WTC11 (cell line): ENCODE measurements around the gene WDR54. TPM values are rescaled to one million over a fixed set of nuclear protein-coding genes. Genes with fewer than 3 reads are reported as not detected.

Experiments
- ATAC-seq: fragments of 200-7000 bp; cut with Tn5 transposase; 2 replicates; pipeline ENCODE4 v1.10.0; 2021; ENCODE audit warnings: mild to moderate bottlenecking, moderate library complexity
- CTCF ChIA-PET: fragments of 300-600 bp; sonication (Branson Sonifier 250); formaldehyde crosslinking; loops from one replicate; lab custom pipeline; 2021; ENCODE audit warnings: antibody characterized with exemption; lab: Charles Lee
- POLR2A ChIA-PET: fragments of 350-600 bp; sonication (Branson Sonifier 250); formaldehyde crosslinking; loops from one replicate; lab custom pipeline; 2021; ENCODE audit warnings: antibody characterized with exemption; lab: Charles Lee
- DNase-seq: peaks from one replicate; pipeline ENCODE4 v3.0.0; 2021; ENCODE audit warnings: low spot score
- H3K27ac Mint-ChIP-seq: 2 replicates; pipeline ENCODE4 v1.8.0; 2021; ENCODE audit warnings: mixed read lengths
- H3K27me3 Mint-ChIP-seq: 2 replicates; pipeline ENCODE4 v1.8.0; 2021; ENCODE audit warnings: low read depth, mild to moderate bottlenecking, moderate library complexity, mixed read lengths
- H3K36me3 Mint-ChIP-seq: 2 replicates; pipeline ENCODE4 v1.8.0; 2021; ENCODE audit warnings: mixed read lengths
- H3K4me1 Mint-ChIP-seq: 2 replicates; pipeline ENCODE4 v1.8.0; 2022; ENCODE audit warnings: mixed read lengths
- H3K4me3 Mint-ChIP-seq: 2 replicates; pipeline ENCODE4 v1.8.0; 2021; ENCODE audit warnings: mild to moderate bottlenecking, moderate library complexity, mixed read lengths
- H3K9me3 Mint-ChIP-seq: 2 replicates; pipeline ENCODE4 v1.8.0; 2021; ENCODE audit warnings: mixed read lengths
- PREB ChIP-seq: sonication (generic); formaldehyde crosslinking; IDR thresholded peaks from 2 replicates; pipeline ENCODE4 v1.8.1; 2022; ENCODE audit warnings: mild to moderate bottlenecking, missing genetic modification reagents, moderate library complexity, borderline replicate concordance
- ZNF263 ChIP-seq: sonication (generic); formaldehyde crosslinking; IDR thresholded peaks from 2 replicates; pipeline ENCODE4 v1.8.1; 2022; ENCODE audit warnings: low read depth, mild to moderate bottlenecking, moderate library complexity, missing genetic modification reagents
- ZNF317 ChIP-seq: sonication (generic); formaldehyde crosslinking; IDR thresholded peaks from 2 replicates; pipeline ENCODE4 v1.8.1; 2023; ENCODE audit warnings: low read depth, mild to moderate bottlenecking, moderate library complexity, missing genetic modification reagents, borderline replicate concordance
- total RNA-seq: library from RNA; stranded (reverse); gene quantifications from 3 replicates; pipeline ENCODE4 v1.2.3, GENCODE V29; 2021
- TF ChIP-seq, protein P1 (sequence below): fragments of 200-600 bp; IDR thresholded peaks from 2 replicates; pipeline ENCODE4 v1.8.0; 2022; ENCODE audit warnings: antibody characterized with exemption

WDR54 gene
- total RNA-seq, 1 experiment from 2014 or later: 55.2 TPM

DNA sequence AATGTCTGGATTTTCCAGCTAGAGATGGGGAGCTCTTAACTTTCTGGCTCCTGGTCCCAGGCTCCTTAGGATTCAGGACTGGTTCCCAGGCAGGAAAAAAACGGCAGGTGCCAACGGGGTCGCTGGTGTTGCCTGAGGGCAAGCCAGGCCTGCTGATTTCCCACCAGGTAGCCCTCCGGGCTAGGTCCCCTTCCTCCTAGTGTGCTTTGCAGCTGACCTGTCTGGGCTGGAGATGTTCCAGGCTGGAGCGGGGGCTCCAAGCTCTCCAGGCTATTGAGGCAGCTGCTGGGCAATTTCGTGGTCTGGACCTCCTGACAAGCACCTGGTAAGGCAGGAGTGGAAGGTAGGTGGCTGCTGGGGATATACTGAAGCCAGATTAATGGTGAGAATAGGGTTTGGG is 53.0 kb downstream of the WDR54 start (continued):
- no peak for TF ChIP-seq ZNF263 (CRISPR knock-in tag)

GRCh38 chr2:74474899-74475298 is 53.4 kb downstream of the WDR54 start:
- Mint-ChIP-seq H3K36me3 (peaks cover 20% of the 10 kb centered on the region), H3K27ac (no peak overlapping the region), H3K27me3 (no peaks in the 10 kb centered on the region), H3K9me3 (no peaks in the 10 kb centered on the region), H3K4me3 (no peak overlapping the region), H3K4me1 (peaks cover 11% of the 10 kb centered on the region)
- CTCF ChIA-PET: interaction anchor here (0.8 to 2.6 kb wide), 8 partner anchors 8 to 157 kb away, joined by 3 to 23 read pairs (median 4); partner anchors contain the start of genes CCDC142, DQX1, MOGS and TTC31
- ATAC-seq: peak; percentile 13; the same call in 1 of the 2 replicates
- POLR2A ChIA-PET: no interaction called here
- TF ChIP-seq, protein P1, sequence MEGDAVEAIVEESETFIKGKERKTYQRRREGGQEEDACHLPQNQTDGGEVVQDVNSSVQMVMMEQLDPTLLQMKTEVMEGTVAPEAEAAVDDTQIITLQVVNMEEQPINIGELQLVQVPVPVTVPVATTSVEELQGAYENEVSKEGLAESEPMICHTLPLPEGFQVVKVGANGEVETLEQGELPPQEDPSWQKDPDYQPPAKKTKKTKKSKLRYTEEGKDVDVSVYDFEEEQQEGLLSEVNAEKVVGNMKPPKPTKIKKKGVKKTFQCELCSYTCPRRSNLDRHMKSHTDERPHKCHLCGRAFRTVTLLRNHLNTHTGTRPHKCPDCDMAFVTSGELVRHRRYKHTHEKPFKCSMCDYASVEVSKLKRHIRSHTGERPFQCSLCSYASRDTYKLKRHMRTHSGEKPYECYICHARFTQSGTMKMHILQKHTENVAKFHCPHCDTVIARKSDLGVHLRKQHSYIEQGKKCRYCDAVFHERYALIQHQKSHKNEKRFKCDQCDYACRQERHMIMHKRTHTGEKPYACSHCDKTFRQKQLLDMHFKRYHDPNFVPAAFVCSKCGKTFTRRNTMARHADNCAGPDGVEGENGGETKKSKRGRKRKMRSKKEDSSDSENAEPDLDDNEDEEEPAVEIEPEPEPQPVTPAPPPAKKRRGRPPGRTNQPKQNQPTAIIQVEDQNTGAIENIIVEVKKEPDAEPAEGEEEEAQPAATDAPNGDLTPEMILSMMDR: peak; percentile 56
- TF ChIP-seq ZNF317 (CRISPR knock-in tag) (no peak), PREB (no peak)
- peak; percentile 77 for DNase-seq

Other genes starting within 250 kb of the WDR54 start
- 84.9 to 92.6 TPM (median 88.2 TPM) in 3 replicates for gene MOB1A, start 242.9 kb upstream of the WDR54 start, total RNA-seq
- gene MTHFD2, start 223.1 kb upstream of the WDR54 start, total RNA-seq: 192 to 251 TPM (median 193 TPM) in 3 replicates
- gene SLC4A5, start 78.3 kb upstream of the WDR54 start, total RNA-seq: 0.62 to 1.8 TPM (median 1.2 TPM) in 3 replicates
- 165 to 179 TPM (median 168 TPM) in 3 replicates for gene DCTN1, start 41.4 kb upstream of the WDR54 start, total RNA-seq
- 2.9 to 3.6 TPM (median 3.3 TPM) in 3 replicates for gene C2orf81, start 111 bp upstream of the WDR54 start, total RNA-seq
- 66.6 to 80.1 TPM (median 67.7 TPM) in 3 replicates for gene RTKN, start 20.2 kb downstream of the WDR54 start, total RNA-seq
- 15.8 to 20.2 TPM (median 17.3 TPM) in 3 replicates for gene INO80B, start 33.4 kb downstream of the WDR54 start, total RNA-seq
- gene WBP1, start 36.7 kb downstream of the WDR54 start, total RNA-seq: 66.0 to 86.6 TPM (median 86.0 TPM) in 3 replicates
- 63.3 to 73.7 TPM (median 67.6 TPM) in 3 replicates for gene MOGS, start 43.7 kb downstream of the WDR54 start, total RNA-seq
- 52.1 to 62.6 TPM (median 55.0 TPM) in 3 replicates for gene MRPL53, start 51.0 kb downstream of the WDR54 start, total RNA-seq
- 10.0 to 14.0 TPM (median 10.4 TPM) in 3 replicates for gene CCDC142, start 61.3 kb downstream of the WDR54 start, total RNA-seq
- gene TTC31, start 61.4 kb downstream of the WDR54 start, total RNA-seq: 32.6 to 38.3 TPM (median 36.2 TPM) in 3 replicates
- 1.0 to 1.8 TPM (median 1.8 TPM) in 3 replicates for gene LBX2, start 77.9 kb downstream of the WDR54 start, total RNA-seq
- gene PCGF1, start 86.0 kb downstream of the WDR54 start, total RNA-seq: 13.7 to 15.7 TPM (median 15.4 TPM) in 3 replicates
- gene TLX2, start 92.7 kb downstream of the WDR54 start, total RNA-seq: 0.18 to 0.39 TPM (median 0.26 TPM) in 3 replicates
- 1.2 to 1.9 TPM (median 1.3 TPM) in 3 replicates for gene DQX1, start 104.5 kb downstream of the WDR54 start, total RNA-seq
- gene AUP1, start 108.0 kb downstream of the WDR54 start, total RNA-seq: 78.1 to 84.9 TPM (median 80.9 TPM) in 3 replicates
- gene HTRA2, start 108.2 kb downstream of the WDR54 start, total RNA-seq: 25.6 to 30.0 TPM (median 26.8 TPM) in 3 replicates
- gene LOXL3, start 132.2 kb downstream of the WDR54 start, total RNA-seq: 21.1 to 27.2 TPM (median 23.9 TPM) in 3 replicates
- gene DOK1, start 133.0 kb downstream of the WDR54 start, total RNA-seq: 15.3 to 16.9 TPM (median 15.9 TPM) in 3 replicates
- 5.9 to 9.2 TPM (median 8.5 TPM) in 3 replicates for gene M1AP, start 226.6 kb downstream of the WDR54 start, total RNA-seq
- 5.7 to 7.4 TPM (median 6.3 TPM) in 3 replicates for gene SEMA4F, start 232.5 kb downstream of the WDR54 start, total RNA-seq